GM18505 (cell line): ENCODE measurements around the gene WSB1.
A peak's percentile ranks its signal among the peaks of the same experiment; 100 is the strongest.

ENCODE experiments used
- ATAC-seq: cut with Tn5 transposase; IDR thresholded peaks from one replicate; pipeline ENCODE4 v1.9.1; 2021; ENCODE audit not compliant: unreplicated experiment
- POLR2A ChIP-seq: IDR thresholded peaks from 4 replicates; pipeline ENCODE4 v1.6.1; 2011; ENCODE audit warnings: borderline replicate concordance; ENCODE audit not compliant: insufficient read depth, insufficient read length; ENCODE audit errors: extremely low read depth

Gene WSB1

DNA sequence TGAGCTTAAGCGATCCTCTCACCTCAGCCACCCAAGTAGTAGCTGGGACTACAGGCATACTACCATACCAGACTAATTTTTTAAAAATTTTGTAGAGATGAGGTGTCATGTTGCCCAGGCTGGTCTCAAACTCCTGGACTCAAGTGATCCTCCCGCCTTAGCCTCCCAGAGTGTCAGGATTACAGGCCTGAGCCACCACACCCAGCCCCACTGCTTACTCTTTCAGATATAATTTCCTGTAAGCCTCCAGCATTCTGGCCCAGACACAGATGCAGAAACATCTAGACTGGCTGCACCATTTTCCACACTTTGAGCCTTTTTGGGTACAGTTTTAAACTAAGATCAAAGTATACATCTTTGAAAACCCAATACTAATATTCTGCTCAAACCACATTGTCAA lies 8.4 kb upstream of the WSB1 start:
- TF ChIP-seq POLR2A, result no peak

DNA sequence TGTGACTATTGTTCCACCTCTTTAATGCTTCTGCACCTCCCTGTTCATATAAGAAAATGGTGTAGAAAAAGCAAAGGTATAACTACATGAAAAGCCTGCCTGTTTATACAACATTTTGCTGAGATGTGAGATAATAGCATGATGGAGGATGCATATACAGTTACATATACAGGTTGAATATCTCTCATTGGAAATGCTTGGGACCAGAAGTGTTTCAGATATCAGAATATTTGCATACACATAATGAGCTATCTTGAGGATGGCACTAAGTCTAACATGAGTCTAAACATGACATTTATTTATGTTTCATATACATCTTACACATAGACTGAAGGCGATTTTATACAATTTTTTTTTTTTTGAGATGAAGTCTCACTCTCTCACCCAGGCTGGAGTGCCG lies 5.7 kb upstream of the WSB1 start:
- no peak for ATAC-seq
- TF ChIP-seq POLR2A, result no peak

More for the DNA sequence above, 8.4 kb upstream of the WSB1 start:
- no peak for ATAC-seq

DNA sequence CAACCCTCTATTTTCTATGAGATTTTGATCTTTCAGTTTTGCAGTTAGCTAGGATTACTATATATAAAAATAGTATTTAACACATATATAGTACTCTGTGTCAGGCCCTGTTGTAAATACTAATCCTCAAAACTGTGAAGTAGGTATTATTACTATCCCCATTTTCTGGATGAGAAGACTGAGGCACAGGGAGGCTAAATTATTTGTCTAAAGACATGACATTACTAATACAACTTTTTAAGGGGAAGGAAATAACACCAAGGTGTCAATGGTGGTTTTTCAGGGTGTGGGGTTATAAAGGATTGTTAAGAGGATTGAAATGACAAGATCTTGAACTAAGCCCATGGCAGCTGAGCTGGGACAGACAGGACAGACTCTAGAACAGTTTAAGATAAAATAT lies 4.1 kb upstream of the WSB1 start:
- TF ChIP-seq POLR2A, result no peak
- ATAC-seq, result no peak

DNA sequence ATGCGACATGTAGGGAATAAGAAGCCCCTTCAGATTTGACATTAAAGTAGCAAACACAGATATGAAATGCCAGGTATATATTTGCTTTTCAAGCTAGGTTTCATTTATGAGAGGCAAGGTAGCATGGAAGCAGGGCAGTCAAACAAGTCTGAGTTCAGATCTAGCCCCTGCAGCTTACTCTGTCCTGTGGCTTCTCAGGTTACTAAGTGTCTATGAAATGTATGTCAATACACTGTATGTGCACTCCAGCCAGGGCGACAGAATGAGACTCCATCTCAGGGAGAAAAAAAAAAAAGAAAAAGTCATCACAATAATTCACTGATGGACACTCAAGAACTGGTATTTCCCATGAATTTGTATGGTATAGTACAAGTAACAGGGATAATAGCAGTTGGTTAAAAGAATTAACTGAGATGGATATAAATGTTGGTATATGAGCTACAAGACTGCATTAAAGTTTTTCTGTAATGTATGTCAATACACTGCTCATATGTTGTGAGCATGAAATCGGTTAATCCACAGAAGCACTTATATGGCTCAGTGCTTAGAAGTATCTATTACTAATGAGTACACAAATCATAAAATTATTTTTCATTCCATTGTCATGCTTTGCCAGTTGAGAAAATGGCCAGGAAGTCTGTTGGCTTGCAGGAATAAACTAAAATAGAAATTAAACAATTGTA lies 2.9 kb upstream of the WSB1 start:
- ATAC-seq, result no peak

DNA sequence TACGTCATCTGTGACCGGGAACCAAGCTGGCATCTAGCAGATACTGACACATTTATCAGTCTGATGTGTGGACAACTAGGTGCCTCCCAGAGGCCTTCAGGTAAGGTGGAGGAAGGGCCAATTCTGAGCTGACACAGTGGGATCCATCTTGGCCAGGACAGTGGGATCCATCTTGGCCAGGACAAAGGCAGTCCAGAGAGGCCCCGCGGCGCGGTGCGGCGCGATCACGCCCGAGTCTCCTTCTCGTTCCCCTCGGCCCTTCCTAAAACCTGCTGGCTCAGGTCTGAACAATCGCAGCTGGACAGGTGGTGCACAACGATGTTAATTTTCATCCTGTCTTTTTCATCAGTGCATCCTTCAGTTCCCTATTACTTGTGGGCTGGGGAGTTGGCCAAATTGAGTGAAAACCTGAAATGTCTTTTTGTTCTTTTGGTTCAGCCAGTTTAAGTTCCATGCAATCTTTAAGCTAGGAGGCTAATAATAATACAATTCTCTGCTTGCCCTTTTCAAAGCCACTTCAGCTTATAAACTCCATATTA lies 486 bp upstream of the WSB1 start:
- TF ChIP-seq POLR2A, result no peak
- no peak for ATAC-seq

More for the DNA sequence above, 2.9 kb upstream of the WSB1 start:
- no peak for TF ChIP-seq POLR2A

DNA sequence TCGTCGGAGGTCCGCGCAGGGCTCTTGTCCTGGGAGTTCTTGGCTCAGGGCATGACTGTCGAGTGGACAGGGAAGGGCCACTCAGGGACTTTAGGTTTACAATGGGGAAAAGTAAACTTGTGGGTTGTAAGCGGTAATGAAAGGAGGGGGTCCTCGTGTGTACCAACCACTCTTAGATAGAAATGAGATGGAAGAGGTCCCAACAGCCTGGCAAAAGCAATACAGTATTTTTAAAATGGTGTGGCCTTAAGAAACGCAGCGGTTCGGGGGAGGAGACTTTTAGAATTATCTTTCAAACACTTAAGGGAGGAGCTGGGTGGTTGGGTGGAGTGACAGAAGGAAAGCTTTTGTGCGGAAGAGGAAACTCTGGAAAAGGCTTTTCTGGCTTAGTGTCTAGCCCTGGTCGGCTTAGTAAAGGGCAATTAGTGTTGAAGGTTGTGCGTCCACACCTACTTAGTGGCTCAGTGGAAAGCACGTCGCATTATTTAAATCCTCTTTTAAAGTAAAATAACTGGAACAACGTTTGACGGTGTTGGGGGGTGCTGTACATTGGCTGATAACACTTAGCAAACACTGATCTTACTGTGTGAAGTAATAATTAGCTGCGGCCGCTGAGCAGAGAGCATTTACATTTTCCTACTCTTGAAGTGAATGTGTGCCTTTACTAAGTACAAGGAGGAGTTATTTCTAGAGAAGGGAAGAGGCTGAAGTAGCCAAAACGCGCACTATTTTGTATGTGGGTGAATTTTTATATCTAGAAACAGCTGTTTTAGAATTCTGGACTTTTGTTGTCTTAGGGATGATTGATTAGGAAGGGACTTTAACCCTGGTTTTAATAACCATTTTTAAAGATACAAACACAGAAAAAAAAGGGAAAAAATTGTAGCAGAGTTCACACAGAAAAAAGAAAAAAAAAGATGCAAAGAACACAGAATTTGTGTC lies 1.0 kb downstream of the WSB1 start:
- no peak for TF ChIP-seq POLR2A
- peak; percentile 41 for ATAC-seq

DNA sequence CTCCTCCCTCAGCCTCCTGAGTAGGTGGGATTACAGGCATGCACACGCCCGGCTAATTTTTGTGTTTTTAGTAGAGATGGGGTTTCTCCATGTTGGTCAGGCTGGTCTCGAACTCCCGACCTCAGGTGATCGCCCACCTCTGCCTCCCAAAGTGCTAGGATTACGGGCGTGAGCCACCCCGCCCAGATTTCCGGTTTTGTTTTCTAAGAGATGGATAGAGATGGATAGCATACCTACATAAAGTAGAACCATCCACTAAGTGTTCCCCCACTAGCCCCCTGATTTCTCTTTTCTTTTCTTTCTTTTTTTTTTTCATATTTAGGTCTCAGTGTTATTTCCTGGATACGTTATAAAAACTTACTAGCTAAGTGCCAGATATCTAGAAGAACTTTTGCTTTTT lies 2.0 kb downstream of the WSB1 start:
- no peak for TF ChIP-seq POLR2A
- ATAC-seq, result no peak

DNA sequence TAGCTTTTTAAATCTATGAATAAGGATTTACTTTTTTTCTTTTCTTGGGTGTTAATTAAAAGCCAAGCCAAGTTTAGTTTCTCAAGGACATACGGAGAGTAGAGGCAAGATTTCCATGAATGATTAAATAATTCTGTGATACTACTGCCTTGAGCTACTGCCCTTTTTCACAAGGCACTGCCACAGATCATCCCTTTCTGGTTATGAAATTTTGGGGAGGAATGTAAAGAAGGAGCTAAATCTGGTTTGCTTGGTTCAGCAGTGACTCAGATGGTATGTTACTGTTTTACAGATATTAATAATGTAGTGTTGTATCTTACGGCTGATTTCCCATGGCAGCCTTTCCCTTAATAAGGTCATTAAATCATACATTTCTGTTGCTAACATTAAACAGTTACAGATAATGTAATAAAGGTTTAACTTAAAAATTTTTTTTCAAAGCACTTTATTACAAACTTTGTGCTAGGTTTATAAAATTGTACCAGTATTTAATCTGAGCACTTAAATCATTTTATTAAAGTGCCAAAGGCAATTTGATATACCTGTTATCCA lies 2.6 kb downstream of the WSB1 start:
- ATAC-seq, result no peak
- TF ChIP-seq POLR2A, result no peak

DNA sequence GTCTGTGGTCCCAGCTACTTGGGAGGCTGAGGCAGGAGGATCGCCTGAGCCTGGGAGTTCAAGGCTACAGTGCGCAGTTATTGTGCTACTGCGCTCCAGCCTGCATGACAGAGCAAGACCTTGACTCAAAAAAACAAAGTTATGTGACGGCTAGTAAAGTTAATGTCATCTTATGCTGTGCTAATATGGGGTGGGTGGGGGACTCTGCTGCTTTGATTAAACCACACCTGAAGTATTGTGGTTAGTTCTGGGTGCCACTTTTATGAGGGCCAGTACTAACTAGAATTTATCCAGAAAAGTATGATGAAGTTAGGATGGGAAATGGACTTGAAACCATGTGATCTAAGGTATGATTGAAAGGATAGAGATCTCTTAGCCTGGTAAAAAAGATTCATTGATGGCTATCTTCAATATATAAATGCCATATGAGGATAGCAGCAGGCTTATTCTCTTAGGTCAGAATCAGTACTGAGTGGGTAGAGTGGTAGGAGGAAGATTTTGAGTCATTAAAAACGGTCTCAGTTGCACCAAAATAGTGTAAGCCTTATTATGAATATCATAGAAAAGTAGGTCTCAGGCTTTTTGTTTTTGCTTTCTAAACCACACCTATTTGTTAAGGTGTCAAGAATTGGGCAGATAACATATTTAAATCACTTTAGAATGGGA lies 5.6 kb downstream of the WSB1 start:
- TF ChIP-seq POLR2A, result no peak
- no peak for ATAC-seq

DNA sequence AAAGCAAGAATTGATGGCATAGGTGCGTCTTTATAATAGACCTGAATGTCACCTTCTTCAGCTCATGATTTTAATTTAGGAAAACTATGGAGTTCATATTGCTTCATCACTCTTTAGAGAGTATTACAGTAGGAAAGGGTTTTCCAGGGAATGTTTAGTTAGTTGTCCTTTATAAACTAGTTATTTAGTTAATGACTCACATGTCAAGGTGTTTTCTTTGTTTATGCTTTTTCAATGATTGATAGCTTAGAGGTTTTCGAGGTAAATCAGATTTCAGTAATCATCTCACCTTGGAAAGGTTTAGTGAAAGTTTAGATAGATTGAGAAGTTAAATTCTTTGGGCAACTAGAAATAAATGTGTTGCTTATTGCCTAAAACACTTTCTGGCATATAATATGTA lies 9.8 kb downstream of the WSB1 start:
- no peak for TF ChIP-seq POLR2A
- ATAC-seq, result no peak

DNA sequence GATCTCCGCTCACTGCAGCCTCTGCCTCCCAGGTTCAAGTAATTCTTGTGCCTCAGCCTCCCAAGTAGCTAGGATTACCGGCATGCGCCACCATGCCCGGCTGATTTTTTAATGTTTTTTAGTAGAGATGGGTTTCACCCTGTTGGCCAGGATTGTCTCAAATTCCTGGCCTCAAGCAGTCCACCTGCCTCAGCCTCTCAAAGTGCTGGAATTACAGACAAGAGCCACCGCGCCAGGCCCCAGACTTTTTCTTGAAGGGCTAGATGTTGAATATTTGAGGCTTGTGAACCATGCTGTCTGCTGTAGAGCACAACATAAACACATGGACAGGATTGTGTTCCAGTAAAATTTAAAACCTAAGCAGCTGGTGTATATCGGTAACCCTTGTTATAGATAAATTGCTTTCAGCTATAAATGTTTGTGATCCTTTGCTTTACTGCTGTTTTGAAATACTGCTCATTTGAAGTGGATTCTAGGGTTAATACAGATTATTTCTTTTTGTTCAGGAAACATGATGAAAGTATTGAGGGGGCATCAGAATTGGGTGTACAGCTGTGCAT lies 12.4 kb downstream of the WSB1 start:
- TF ChIP-seq POLR2A, result no peak
- no peak for ATAC-seq

DNA sequence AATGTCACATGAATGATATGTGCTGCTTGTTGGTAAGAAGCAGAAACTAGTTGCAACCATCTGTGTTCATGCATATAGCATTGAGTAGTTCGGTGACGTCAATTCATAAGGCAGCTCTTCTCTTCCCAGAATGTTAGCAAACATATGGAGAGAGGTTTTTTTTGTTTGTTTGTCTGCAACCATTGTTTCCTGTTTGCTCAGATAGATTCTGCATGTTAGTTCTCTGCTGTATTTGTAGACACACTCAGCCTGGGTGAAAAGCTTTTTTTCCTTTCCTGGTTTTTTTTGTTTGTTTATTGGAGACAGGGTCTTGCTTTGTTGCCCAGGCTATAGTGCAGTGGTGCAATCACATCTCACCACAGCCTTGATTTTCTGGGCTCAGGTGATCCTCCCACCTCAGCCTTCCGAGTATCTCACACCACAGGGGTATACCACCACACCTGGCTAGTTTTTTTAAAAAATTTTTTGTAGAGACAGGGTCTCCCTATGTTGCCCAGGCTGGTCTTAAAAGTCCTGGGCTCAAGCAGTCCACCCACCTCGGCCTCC lies 16.7 kb downstream of the WSB1 start:
- ATAC-seq, result no peak
- TF ChIP-seq POLR2A, result no peak
